IPS-20b (cell line): Measurements from ENCODE around the gene TRPV2.

Experiments
- H3K27ac ChIP-seq: one replicate; pipeline ENCODE4 v1.5.1; 2013; ENCODE audit warnings: low read length
- H3K27me3 ChIP-seq: 2 replicates; pipeline ENCODE4 v1.6.1; 2013; ENCODE audit warnings: mild to moderate bottlenecking, low read length, inconsistent platforms; ENCODE audit not compliant: insufficient read depth
- H3K36me3 ChIP-seq: 2 replicates; pipeline ENCODE4 v1.6.1; 2013; ENCODE audit warnings: low read depth, mild to moderate bottlenecking, inconsistent platforms, low read length, moderate library complexity; ENCODE audit not compliant: insufficient read depth
- H3K4me1 ChIP-seq: 2 replicates; pipeline ENCODE4 v1.6.1; 2013; ENCODE audit warnings: mild to moderate bottlenecking, control low read depth, inconsistent platforms, low read length, moderate library complexity; ENCODE audit not compliant: insufficient read depth
- H3K4me3 ChIP-seq: 2 replicates; pipeline ENCODE4 v1.5.1; 2013; ENCODE audit warnings: mild to moderate bottlenecking, low read length, inconsistent platforms
- H3K9ac ChIP-seq: 2 replicates; pipeline ENCODE4 v1.6.1; 2013; ENCODE audit warnings: low read depth, mild to moderate bottlenecking, inconsistent platforms, low read length, moderate library complexity
- H3K9me3 ChIP-seq: 2 replicates; pipeline ENCODE4 v1.6.1; 2013; ENCODE audit warnings: mild to moderate bottlenecking, low read depth, low read length, inconsistent platforms; ENCODE audit not compliant: insufficient read depth

Gene TRPV2

DNA sequence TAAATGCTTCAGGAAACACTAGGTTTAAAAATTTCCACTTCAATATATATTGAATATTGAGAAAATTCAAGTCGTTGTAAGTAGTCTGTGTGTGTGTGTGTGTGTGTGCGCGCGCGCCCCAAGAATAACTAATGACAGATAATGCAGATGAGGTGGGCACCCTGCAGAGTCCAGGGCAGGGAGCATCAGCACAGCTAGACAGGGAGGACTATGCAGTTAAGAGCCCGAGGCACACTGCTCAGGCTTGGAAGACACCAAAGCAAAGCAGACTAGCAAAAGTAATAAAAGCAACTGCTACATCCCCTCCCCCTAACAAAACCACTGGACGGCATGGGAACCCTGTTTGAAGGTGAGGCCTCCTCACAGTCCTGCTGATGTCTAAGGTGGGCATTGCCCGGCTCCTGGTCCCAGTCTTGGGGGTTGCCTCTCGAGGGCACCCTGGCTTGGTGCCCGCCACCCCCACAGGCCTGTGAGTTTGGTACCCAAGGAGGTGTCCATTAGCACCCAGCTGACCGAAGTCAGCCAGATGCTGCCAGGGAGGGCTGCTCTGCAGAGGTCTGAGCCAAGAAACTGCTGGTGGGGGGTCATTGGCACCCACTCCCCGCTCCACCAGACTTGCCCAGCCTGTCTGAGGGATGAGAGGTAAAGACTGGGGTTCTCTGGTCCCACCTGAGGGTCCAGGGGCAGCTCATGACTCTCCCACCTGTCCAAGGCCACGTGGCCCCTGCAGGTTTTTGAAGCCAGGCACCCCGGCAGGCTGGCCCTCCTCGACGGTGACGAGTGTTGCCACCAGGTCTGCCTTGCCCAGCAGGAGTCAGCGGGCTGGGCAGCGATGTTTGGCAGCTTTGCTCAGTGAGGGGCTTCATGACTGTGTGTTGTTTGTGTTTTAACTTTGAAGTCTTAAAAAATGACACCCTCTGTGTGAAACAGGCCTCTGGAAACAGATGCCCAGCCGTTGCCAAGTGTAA lies 58.0 kb downstream of the TRPV2 start:
- Histone ChIP-seq H3K36me3 (no peaks in the 10 kb centered on the region), H3K4me1 (peaks cover 6% of the 10 kb centered on the region; the same call in 1 of the 2 replicates), H3K9me3 (no peaks in the 10 kb centered on the region), H3K4me3 (no peak overlapping the region), H3K9ac (no peak overlapping the region), H3K27me3 (no peaks in the 10 kb centered on the region), H3K27ac (no peak overlapping the region)

DNA sequence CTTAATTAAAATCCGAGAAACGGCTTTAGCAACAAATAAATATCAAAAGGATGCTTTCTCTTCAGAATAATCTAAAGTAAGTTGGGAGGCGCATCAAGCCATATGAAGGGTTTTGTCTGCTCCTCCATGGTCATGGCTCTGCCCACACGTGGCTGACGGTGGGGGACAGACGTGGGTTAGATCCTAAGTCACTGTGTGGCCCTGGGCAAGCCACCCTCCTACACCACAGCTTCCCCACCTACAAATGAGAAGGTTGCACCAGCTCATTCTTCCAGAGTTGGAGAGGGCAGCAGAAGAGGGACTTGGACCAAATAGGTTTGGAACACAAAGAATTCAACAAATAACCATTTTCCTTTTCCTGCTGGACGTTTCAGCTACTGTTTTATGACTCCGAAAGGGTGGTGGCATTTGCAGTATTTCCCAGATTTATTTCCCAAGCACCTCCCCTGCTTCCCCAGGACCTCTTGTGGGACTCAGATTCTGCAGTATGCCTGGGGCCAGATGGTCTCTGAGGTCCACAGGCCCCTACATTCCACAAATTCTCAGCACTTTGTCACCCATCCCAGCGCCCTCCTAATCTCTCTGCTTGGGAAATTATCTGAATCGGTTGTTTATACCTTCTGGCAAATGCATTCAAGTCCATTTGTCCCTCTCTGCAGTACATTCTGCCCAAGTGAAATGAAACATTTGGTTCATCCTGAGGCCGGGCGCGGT lies 58.8 kb downstream of the TRPV2 start:
- H3K9me3 ChIP-seq, result no peaks in the 10 kb centered on the region
- peaks cover 6% of the 10 kb centered on the region; the same call in 1 of the 2 replicates for H3K4me1 ChIP-seq
- H3K9ac ChIP-seq, result no peak overlapping the region
- H3K27ac ChIP-seq, result no peak overlapping the region
- H3K36me3 ChIP-seq, result no peaks in the 10 kb centered on the region
- H3K27me3 ChIP-seq, result no peaks in the 10 kb centered on the region
- H3K4me3 ChIP-seq, result no peak overlapping the region

DNA sequence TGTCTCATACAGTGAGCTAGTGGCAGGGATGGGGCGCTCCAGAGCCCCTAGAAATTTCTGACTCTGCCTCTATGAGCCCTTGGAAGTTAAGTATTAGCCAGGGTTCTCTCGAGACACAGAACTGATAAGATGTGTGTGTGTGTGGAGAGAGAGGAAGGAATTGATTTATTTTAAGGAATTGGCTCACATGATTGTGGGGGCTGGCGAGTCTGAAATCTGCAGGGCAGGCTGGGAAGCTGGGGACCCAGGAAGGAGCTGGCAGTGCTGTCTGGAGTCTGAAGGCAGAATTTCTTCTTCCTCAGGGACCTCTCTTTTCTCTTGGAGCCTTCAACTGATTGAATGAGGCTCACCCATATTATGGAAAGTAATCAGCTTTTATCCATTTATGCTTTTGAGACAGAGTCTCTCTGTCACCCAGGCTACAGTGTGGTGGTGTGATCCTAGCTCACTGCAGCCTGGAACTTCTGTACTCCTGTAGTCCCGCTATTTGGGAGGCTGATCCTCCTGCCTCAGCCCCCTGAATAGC lies 59.9 kb downstream of the TRPV2 start:
- peaks cover 6% of the 10 kb centered on the region; the same call in 1 of the 2 replicates for H3K4me1 ChIP-seq
- no peaks in the 10 kb centered on the region for H3K36me3 ChIP-seq
- no peak overlapping the region for H3K27ac ChIP-seq
- H3K4me3 ChIP-seq, result no peak overlapping the region
- H3K9ac ChIP-seq, result no peak overlapping the region
- no peaks in the 10 kb centered on the region for H3K9me3 ChIP-seq
- H3K27me3 ChIP-seq, result no peaks in the 10 kb centered on the region

DNA sequence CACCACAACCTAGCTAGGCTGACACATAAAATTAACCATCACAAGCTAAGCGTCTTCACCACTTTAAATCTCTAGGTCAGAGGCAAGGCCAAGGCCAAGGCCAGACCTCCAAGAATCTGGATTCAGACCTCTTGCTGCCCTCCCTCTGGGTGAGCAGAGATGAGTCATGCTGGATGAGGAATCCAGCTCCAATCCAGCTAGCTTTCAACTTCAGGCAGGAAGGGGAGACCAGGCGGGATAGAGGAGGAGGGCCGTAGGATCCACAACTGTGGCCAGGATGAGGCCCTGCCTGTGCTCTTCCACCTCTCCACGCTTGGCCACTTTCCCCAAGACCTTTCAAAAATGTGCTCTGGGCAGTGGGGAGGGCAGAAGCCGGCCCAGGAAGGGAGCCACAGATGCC lies 61.9 kb downstream of the TRPV2 start:
- H3K4me1 ChIP-seq, result peaks cover 6% of the 10 kb centered on the region; the same call in 1 of the 2 replicates
- H3K36me3 ChIP-seq, result no peaks in the 10 kb centered on the region
- no peaks in the 10 kb centered on the region for H3K27me3 ChIP-seq
- H3K27ac ChIP-seq, result no peak overlapping the region
- no peaks in the 10 kb centered on the region for H3K9me3 ChIP-seq
- no peak overlapping the region for H3K4me3 ChIP-seq
- no peak overlapping the region for H3K9ac ChIP-seq

DNA sequence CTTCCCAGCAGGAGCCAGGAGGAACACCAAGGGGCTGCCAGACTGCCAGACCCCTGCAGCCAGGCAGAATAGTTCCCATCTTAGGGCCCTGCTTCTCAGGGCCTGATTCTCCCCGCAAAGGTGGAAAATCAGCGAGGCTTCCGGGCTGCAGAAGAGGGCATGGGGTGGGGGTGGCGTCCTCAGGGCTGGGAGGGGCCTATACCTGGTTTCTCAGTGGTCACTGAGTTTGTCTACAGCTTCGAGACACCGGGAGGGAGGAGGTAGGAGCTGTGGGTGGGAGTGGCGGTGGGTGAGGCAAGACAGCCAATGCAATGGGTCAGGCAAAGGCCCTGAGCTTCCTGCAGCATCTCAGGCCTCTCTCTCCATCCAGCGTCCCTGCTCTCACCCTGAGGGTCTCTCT lies 62.3 kb downstream of the TRPV2 start:
- Histone ChIP-seq H3K27ac (no peak overlapping the region), H3K9ac (no peak overlapping the region), H3K36me3 (no peaks in the 10 kb centered on the region)

DNA sequence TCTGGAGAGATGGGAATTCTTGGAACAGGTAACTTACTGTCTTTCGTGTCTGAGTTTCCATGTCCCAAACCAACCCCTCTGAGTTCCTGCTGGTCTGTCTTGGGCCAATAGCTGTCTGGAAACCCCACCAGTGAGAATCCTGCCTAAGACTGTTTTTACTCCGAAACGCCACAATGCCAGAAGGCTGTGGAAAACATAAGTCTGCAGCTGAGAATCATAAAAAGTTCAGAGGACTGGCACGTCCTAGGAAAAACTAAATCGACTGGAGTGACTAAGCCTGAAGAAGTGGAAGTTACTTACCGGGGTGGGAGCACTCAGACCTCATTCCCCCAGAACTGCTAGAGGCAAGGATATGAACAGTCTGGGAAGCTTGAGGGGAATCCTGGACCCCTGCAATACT lies 63.3 kb downstream of the TRPV2 start:
- no peak overlapping the region for H3K27ac ChIP-seq
- H3K27me3 ChIP-seq, result no peaks in the 10 kb centered on the region
- H3K9me3 ChIP-seq, result no peaks in the 10 kb centered on the region
- no peak overlapping the region for H3K9ac ChIP-seq
- peaks cover 6% of the 10 kb centered on the region; the same call in 1 of the 2 replicates for H3K4me1 ChIP-seq
- no peaks in the 10 kb centered on the region for H3K36me3 ChIP-seq
- H3K4me3 ChIP-seq, result no peak overlapping the region

More for the DNA sequence above, 62.3 kb downstream of the TRPV2 start:
- H3K4me1 ChIP-seq, result peaks cover 6% of the 10 kb centered on the region; the same call in 1 of the 2 replicates
- no peaks in the 10 kb centered on the region for H3K9me3 ChIP-seq
- H3K4me3 ChIP-seq, result no peak overlapping the region
- H3K27me3 ChIP-seq, result no peaks in the 10 kb centered on the region

DNA sequence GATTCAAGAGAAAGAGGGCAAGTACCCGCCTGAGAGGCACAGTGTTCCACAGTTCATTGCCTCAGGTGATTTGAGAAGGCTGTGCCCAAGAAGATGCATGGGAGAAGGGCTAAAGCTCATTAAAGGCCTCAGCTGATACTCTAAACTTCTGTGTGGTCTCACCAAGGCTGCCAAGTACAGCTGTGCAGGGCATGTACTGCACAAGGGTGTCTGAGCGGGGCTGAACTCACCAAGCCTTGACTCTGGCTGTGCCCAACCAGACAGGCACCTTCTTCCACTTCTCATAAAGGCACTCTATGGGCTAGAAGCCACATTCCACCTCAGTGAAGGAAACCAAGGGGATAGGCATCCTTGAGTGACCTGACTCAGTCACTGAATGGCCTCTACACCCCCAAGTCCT lies 63.9 kb downstream of the TRPV2 start:
- no peaks in the 10 kb centered on the region for H3K9me3 ChIP-seq

DNA sequence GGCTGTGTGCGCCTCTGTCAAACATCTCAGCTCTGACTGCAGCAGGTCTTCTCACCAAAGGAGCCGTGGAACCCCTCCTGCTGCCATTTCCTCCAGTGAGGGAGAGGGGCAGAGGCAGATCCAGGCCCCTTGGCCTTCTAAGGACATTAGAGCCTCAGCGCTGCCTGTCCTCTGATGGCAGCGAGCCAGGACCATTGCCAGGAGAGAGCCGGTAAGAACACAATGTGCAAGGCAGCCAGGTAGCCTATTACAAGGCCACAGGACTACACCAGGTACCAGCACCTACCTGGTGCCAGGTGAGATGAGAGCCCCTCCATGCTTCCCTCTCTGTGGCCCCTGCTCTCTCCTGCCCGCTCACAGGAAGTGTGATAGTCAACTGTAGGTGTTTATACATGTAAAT lies 65.6 kb downstream of the TRPV2 start:
- no peaks in the 10 kb centered on the region for H3K9me3 ChIP-seq
- no peak overlapping the region for H3K9ac ChIP-seq
- peaks cover 23% of the 10 kb centered on the region for H3K4me1 ChIP-seq
- no peaks in the 10 kb centered on the region for H3K27me3 ChIP-seq
- H3K36me3 ChIP-seq, result no peaks in the 10 kb centered on the region
- no peak overlapping the region for H3K4me3 ChIP-seq
- H3K27ac ChIP-seq, result no peak overlapping the region

More for the DNA sequence above, 63.9 kb downstream of the TRPV2 start:
- Histone ChIP-seq H3K9ac (no peak overlapping the region), H3K4me1 (peaks cover 7% of the 10 kb centered on the region), H3K4me3 (no peak overlapping the region), H3K27ac (no peak overlapping the region), H3K36me3 (no peaks in the 10 kb centered on the region), H3K27me3 (no peaks in the 10 kb centered on the region)

DNA sequence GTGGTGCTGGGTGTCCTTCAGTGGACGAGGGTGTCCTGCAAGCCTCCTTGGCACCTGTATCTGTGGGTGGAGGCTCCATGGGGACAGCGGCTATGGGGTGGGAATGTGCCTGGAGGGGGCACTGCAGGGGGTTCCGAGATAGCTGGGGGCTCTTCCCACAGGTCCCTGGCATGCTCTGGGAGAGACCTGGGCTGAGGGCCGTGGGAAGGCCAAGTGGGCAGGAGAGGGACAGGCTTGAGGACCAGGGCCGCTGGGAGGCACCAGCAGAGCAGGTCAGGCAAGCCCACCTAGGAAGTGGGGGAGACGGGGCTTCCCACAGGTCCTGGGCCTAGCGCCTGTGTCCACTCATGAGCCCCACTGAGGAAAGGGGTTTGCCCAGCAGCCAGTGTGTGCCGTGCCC lies 66.9 kb downstream of the TRPV2 start:
- Histone ChIP-seq H3K36me3 (no peaks in the 10 kb centered on the region), H3K4me1 (peaks cover 30% of the 10 kb centered on the region), H3K27ac (no peak overlapping the region), H3K9ac (no peak overlapping the region), H3K27me3 (no peaks in the 10 kb centered on the region), H3K9me3 (no peaks in the 10 kb centered on the region), H3K4me3 (no peak overlapping the region)

DNA sequence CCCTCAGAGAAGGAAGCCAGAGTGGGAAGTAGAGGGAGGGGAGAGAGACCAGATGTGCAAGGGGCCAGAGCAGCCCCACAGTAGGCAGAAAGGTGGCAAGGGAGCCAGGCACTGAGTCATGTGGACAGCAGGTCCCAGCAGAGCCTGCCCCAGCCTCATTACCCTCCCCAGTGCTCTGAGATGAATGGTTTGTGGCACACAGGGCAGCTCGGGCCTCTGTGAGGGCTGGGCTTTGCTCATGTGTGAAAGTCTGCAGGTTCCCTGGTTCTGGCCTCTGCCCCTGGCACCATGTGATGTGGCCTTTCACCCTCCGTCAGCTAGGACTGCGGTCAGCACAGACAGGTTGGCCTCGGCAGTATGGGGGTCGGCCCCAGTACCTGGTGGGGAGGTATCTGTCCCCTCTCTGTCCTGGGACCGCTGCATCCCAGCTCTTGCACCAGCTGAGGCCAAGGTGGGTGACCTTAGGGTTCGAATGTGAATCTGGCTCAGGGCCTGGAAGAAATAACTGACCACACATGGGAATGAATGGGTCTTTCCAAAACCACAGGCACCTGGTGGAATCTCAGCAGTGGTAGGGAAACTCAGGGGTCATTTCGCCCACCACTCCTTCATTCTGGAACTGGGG lies 67.8 kb downstream of the TRPV2 start:
- Histone ChIP-seq H3K27ac (no peak overlapping the region), H3K4me1 (peaks cover 31% of the 10 kb centered on the region), H3K36me3 (no peaks in the 10 kb centered on the region), H3K9me3 (no peaks in the 10 kb centered on the region), H3K4me3 (no peak overlapping the region), H3K27me3 (no peaks in the 10 kb centered on the region), H3K9ac (no peak overlapping the region)

DNA sequence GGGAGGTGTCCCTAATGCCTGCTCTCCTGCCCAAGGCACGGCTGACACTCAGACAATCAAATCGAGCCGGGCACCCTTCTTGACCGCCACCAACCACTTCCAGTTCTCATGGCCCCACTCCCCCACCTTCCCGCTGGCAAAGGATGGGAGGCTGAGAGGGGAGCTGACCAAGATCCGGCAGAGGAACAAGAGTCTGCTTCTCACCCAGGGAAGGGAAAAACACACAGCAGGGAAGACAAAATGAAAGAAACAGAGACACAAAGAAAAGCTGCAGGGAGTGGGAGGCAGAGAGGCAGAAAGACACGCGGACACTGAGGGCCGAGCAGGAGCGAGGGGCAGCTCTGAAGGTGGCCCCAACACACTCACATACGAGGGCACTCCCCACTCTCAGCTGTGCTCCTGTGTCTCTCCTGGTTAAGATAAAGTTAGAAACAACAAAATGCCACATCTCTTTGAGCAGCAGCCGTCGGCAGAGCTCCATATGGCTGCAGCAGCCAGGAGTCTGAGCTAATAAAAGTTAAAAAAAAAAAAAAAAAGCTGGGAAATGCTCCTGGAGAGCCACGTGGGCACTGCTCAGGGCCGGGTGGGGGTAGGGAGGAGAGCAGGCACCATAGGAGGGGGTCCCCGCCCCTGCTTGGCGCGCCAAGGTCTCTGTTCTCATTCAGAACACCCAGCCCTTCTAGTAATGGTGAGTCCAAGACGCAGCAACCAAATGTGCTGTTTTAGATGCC lies 69.2 kb downstream of the TRPV2 start:
- H3K4me1 ChIP-seq, result peaks cover 41% of the 10 kb centered on the region
- H3K9me3 ChIP-seq, result no peaks in the 10 kb centered on the region
- peak overlapping the region; percentile 40 for H3K27ac ChIP-seq
- H3K4me3 ChIP-seq, result peak overlapping the region; percentile 67; the same call in 1 of the 2 replicates
- no peaks in the 10 kb centered on the region for H3K36me3 ChIP-seq
- H3K9ac ChIP-seq, result peak overlapping the region; percentile 85; the same call in 1 of the 2 replicates
- no peaks in the 10 kb centered on the region; the same call in 1 of the 2 replicates for H3K27me3 ChIP-seq
